ENCODE results near the gene ALOX12B.

ALOX12B gene

GRCh38 chr17:8100111-8100510 is 12.6 kb upstream of the ALOX12B start:
- no peak overlapping the region for H3K4me3 ChIP-seq (ENCODE audit: low read depth, low read length)
- no peak for DNase-seq (ENCODE audit: low read depth)
- no peak for TF ChIP-seq CTCF (conservative IDR thresholded peaks at IDR 0.05; ENCODE audit: low read depth, low read length)

GRCh38 chr17:8096541-8096940 is 9.0 kb upstream of the ALOX12B start:
- no peak for TF ChIP-seq CTCF (conservative IDR thresholded peaks at IDR 0.05; ENCODE audit: low read depth, low read length)
- no peak overlapping the region for H3K4me3 ChIP-seq (ENCODE audit: low read depth, low read length)
- DNase-seq (ENCODE audit: low read depth) = no peak

- TF ChIP-seq CTCF (conservative IDR thresholded peaks at IDR 0.05; ENCODE audit: low read depth, low read length) = peak; percentile 10
- H3K4me3 ChIP-seq (ENCODE audit: low read depth, low read length) = no peak overlapping the region
- DNase-seq (ENCODE audit: low read depth) = no peak
Observed at GRCh38 chr17:8095361-8095760, 7.8 kb upstream of the ALOX12B start.

- no peak for DNase-seq (ENCODE audit: low read depth)
- no peak for TF ChIP-seq CTCF (conservative IDR thresholded peaks at IDR 0.05; ENCODE audit: low read depth, low read length)
- H3K4me3 ChIP-seq (ENCODE audit: low read depth, low read length) = no peak overlapping the region
Observed at GRCh38 chr17:8091033-8091687, 3.6 kb upstream of the ALOX12B start.

GRCh38 chr17:8089728-8090127 is 2.2 kb upstream of the ALOX12B start:
- no peak for DNase-seq (ENCODE audit: low read depth)
- no peak for TF ChIP-seq CTCF (conservative IDR thresholded peaks at IDR 0.05; ENCODE audit: low read depth, low read length)
- H3K4me3 ChIP-seq (ENCODE audit: low read depth, low read length) = no peak overlapping the region

- DNase-seq (ENCODE audit: low read depth) = no peak
- TF ChIP-seq CTCF (conservative IDR thresholded peaks at IDR 0.05; ENCODE audit: low read depth, low read length) = no peak
Observed at GRCh38 chr17:8087952-8088230, 375 bp upstream of the ALOX12B start.

GRCh38 chr17:8084250-8084649 is 3.3 kb downstream of the ALOX12B start:
- TF ChIP-seq CTCF (conservative IDR thresholded peaks at IDR 0.05; ENCODE audit: low read depth, low read length) = no peak
- DNase-seq (ENCODE audit: low read depth) = no peak
- no peak overlapping the region for H3K4me3 ChIP-seq (ENCODE audit: low read depth, low read length)

More at GRCh38 chr17:8087952-8088230, 375 bp upstream of the ALOX12B start:
- H3K4me3 ChIP-seq (ENCODE audit: low read depth, low read length) = no peak overlapping the region

All from choroid plexus epithelial cell (primary cell).